Measurements from ENCODE around the gene RFX2. TPM values are rescaled to one million over a fixed set of nuclear protein-coding genes. Genes with fewer than 3 reads are reported as not detected.

RFX2 gene
- total RNA-seq, 2 experiments from 2014 or later: 5.4 to 5.5 TPM

DNA sequence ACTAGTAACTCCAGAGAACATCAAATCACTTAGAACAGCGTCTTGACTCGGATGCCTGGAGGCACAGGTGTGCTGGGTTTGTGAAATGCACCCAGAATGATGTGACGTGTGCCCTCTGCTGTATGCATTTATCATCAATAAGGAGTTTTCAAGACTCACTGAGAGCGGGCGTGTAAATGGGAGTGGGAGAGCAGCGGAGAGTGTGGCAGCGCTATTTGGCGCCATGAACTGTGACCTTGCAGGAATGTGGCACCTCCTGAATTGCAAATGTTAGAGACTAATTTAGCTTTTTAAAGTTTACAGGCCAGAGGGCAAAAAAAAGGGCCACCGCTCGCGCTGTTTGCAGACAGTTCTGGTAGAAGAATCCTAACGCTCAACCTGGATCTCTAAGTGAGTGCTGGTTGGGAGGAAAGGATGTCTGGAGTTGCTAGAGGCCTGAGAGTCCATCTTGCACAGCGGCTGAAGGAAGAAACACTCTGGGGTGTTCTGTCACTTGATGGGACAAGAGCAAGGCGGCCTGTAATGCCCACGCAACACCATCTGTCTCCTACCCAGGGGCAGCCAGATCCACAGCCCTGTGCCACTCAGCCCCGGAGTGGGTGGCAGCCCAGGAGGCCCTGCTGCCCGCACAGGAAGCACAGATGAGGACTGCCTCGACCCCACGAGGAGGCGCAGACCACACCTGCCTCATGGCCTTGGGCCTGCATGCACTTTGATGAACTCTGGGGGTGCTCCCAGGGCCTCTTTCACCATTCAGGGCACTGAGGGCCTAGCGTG is 152.0 kb downstream of the RFX2 start:
- ChIA-PET POLR2A (no interaction called here), CTCF (interaction anchor here (1.2 kb wide), 1 partner anchor 10 kb away, joined by 4 read pairs; no protein-coding TSS in a partner anchor)

GRCh38 chr19:5957170-5957569 is 153.1 kb downstream of the RFX2 start:
- ChIA-PET CTCF (interaction anchor here (1.2 to 1.5 kb wide), 2 partner anchors 9 to 11 kb away, joined by 4 read pairs; no protein-coding TSS in a partner anchor), POLR2A (no interaction called here)

- CTCF ChIA-PET: interaction anchor here (1.1 to 1.5 kb wide), 2 partner anchors 10 to 11 kb away, joined by 3 to 4 read pairs; no protein-coding TSS in a partner anchor
- POLR2A ChIA-PET: no interaction called here
Measured at GRCh38 chr19:5956728-5957127, 153.6 kb downstream of the RFX2 start.

DNA sequence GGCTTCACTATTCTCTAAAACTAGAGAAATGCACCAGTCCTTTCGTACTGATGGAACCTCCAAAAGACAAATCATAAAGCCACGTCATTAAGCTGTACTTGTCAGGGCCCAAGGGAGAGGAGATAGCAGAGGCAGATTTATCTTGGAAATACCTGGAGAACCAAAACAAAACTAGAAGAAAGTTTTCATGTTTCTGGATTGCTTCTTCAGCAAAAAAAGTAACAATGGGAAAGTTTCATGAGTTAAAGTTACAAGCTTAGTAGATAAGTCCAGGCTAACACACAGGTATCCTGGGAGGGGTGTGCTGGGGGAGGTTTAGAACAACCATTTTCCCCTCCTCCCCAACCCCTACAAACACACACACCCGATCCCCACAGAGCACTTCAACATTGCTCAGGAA is 154.0 kb downstream of the RFX2 start:
- ChIA-PET POLR2A (no interaction called here), CTCF (interaction anchor here (1.1 to 1.5 kb wide), 2 partner anchors 10 to 12 kb away, joined by 3 to 4 read pairs; no protein-coding TSS in a partner anchor)

- ChIA-PET CTCF (no interaction called here), POLR2A (no interaction called here)
Measured at GRCh38 chr19:5955636-5955935, 154.7 kb downstream of the RFX2 start.

DNA sequence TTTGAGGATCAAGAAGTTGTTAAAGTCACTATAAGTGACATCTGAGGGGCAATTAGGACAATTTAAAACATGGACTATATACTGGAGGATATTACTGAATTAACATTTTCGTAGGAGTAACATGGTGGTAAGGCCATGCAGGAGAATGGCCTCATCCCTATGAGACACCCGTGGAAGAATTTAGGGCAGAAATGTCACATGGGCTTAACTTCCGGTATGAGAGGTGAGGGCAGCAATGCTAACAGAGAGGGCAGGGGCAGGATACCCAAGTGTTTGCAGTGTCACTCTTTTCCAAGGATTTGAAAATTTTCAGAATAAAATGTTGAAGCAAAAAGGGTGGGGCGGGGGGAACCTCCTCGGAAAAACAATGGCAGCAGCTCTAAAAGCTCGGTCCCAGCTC is 156.0 kb downstream of the RFX2 start:
- ChIA-PET CTCF (interaction anchor here (2.0 kb wide), 1 partner anchor 18 kb away, joined by 4 read pairs; no protein-coding TSS in a partner anchor), POLR2A (no interaction called here)

DNA sequence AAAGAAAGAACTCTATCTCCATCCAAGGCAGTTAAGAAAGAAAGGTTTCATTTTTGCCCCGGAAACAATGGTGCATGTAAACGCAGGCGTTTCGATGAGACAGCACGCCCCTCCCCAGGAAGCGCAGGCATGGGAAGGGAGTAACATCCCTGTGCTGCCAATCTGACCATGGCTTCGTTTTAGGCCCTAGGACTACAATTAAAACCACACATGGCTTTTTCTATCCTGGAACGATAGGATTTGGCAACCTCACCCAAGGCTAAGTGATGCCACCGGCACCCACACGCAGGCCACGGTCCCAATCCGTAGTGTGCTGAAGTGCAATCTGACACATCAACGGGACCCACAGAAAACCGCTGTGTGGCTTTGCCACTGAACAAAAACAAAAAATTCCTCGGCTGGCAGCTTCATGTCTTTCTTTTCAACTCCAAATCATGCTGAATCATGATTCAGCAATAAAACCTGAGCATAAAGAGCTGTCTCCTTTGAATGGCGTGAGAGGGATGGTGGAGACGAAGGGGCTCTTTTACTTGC is 156.6 kb downstream of the RFX2 start:
- ChIA-PET POLR2A (interaction anchor here (0.9 kb wide), 1 partner anchor 24 kb away, joined by 3 read pairs; the partner anchor contains the start of gene RANBP3), CTCF (interaction anchor here (1.0 to 2.0 kb wide), 4 partner anchors 19 to 150 kb away, joined by 3 to 5 read pairs (median 4); partner anchors contain the start of gene NDUFA11)

DNA sequence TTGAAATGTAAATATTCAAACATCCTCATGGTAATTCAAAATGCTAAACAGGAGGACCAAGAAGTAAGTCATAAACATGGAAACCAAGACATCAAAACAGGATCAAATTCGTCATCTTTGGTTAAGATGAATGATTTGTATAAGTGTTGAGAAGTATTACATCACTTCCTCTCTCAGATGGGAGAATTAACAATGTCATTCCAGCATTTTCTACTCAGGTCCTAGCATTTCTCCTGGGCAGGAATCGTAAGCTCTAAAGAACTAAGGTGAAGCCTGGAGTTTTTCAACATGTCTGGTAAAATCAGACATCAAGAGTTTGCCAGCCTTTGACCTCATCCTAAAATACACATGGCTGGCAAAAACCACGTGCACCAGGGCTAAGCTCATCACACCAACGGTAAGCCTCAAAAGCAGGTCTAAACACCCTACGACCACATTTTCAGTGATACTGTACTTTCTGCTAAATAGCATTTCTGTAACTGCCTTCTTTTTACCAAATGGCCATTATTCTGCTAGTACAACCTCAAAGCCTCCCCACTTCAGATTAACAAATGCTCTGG is 157.2 kb downstream of the RFX2 start:
- ChIA-PET POLR2A (interaction anchor here (0.9 kb wide), 2 partner anchors 25 to 50 kb away, joined by 3 read pairs; partner anchors contain the start of gene RANBP3), CTCF (interaction anchor here (0.6 to 2.0 kb wide), 5 partner anchors 19 to 292 kb away, joined by 3 to 5 read pairs (median 3); partner anchors contain the start of gene NDUFA11)

DNA sequence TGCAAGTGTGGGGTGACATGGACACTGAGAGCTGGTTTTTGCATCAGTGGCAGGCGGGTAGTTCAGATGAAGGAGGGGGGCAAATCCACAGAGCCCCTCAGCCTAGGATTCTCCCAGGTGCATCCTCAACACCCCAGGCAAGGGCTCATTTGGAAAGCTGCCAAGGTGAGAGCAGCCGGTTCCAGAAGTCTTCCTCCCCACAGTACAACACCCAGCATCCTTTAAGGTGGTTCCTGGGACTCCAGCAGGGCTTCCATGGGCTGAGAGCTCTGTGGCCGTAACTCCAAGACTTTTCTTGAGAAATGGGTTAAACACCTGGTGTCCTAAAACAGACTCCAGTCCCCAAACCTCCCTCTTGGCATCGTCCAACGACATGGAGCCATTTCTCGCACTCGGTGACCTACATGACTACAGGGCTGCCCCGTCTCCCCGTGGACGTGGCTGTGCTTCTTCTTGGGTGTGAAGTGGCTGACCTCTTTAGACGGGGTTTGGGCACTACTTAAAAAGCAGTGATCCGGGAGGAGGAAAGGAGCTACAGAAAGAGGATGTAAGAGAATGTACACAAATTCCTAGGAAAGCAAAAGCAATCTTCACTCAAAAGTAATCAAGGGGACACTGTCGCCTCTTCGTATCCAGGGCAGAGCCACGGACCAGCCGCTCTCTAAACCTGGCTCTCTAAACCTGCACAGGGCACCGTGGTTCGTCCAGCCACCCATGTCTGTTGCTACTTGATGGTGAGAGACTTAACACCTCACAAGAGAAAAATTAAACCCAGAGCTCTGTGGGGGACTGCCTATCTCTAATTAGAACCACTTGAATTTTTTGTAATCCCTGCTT is 157.9 kb downstream of the RFX2 start:
- POLR2A ChIA-PET: interaction anchor here (0.7 to 0.9 kb wide), 2 partner anchors 26 to 49 kb away, joined by 3 to 12 read pairs; partner anchors contain the start of gene RANBP3
- CTCF ChIA-PET: interaction anchor here (0.6 to 2.0 kb wide), 5 partner anchors 20 to 293 kb away, joined by 3 to 5 read pairs (median 3); partner anchors contain the start of gene NDUFA11

DNA sequence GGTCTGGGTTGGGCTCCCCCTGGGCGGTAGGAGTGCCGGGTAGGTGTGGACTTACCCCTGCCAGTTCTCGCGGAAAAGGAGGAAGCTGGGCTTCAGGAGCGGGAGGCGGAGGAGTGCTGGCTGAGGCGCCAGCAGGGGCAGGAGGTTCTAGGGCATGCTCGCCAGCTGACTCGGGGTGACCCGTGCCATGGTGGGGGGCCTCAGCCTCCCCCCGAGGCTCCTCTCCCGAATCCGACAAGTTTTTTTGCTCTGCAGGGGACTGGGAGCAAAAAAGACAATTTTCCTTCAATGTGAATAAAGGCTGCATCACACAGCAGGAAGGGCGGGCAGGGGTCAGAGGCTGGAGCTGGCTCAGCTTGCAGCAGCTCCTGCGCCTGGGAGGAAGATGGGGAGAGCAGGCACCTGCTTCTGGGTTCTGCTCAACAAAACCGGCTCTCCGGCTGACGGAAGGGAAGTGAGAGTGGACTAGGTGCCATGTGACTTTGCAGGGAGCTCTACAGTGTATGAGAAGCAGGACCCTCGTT is 158.9 kb downstream of the RFX2 start:
- ChIA-PET POLR2A (interaction anchor here (0.7 kb wide), 1 partner anchor 27 kb away, joined by 12 read pairs; the partner anchor contains the start of gene RANBP3), CTCF (interaction anchor here (1.0 kb wide), 1 partner anchor 33 kb away, joined by 3 read pairs; no protein-coding TSS in a partner anchor)

- POLR2A ChIA-PET: interaction anchor here (1.0 kb wide), 1 partner anchor 12 kb away, joined by 3 read pairs; no protein-coding TSS in a partner anchor
Measured at GRCh38 chr19:5950741-5951140, 159.6 kb downstream of the RFX2 start.

GRCh38 chr19:5949792-5950305 is 160.5 kb downstream of the RFX2 start:
- CTCF ChIA-PET: interaction anchor here (1.0 to 1.1 kb wide), 2 partner anchors 37 to 40 kb away, joined by 3 read pairs; no protein-coding TSS in a partner anchor
- POLR2A ChIA-PET: interaction anchor here (0.6 to 1.7 kb wide), 3 partner anchors 13 to 231 kb away, joined by 3 to 13 read pairs (median 5); partner anchors contain the start of gene NDUFA11

More at GRCh38 chr19:5950741-5951140, 159.6 kb downstream of the RFX2 start:
- CTCF ChIA-PET: interaction anchor here (1.0 kb wide), 1 partner anchor 37 kb away, joined by 3 read pairs; no protein-coding TSS in a partner anchor

GRCh38 chr19:5948752-5949564 is 161.3 kb downstream of the RFX2 start:
- CTCF ChIA-PET: interaction anchor here (0.9 to 1.5 kb wide), 7 partner anchors 9 to 74 kb away, joined by 3 to 4 read pairs (median 3); no protein-coding TSS in a partner anchor
- POLR2A ChIA-PET: interaction anchor here (1.7 kb wide), 1 partner anchor 230 kb away, joined by 5 read pairs; no protein-coding TSS in a partner anchor

DNA sequence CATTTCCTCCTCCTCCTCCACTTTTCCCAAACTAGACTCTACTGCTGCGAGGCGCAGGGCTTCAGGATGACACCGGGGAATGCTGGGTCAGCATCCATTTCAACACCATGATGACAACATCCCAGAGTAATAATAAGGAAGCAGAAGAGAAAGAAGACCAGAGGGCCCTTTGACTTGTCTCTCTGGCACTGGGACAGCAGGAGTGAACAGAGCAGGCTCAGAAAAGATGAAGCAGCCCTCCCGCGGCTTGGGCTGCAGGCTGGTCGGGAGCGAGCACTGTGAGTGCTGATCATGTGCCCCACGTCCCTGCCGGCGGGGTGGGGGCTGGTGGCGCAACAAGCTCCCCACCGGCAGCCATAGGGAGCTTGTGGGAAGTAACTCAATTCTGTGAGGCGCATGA is 162.9 kb downstream of the RFX2 start:
- ChIA-PET POLR2A (interaction anchor here (0.6 to 1.1 kb wide), 2 partner anchors 43 to 303 kb away, joined by 3 to 4 read pairs; no protein-coding TSS in a partner anchor), CTCF (interaction anchor here (1.1 kb wide), 1 partner anchor 119 kb away, joined by 3 read pairs; no protein-coding TSS in a partner anchor)

DNA sequence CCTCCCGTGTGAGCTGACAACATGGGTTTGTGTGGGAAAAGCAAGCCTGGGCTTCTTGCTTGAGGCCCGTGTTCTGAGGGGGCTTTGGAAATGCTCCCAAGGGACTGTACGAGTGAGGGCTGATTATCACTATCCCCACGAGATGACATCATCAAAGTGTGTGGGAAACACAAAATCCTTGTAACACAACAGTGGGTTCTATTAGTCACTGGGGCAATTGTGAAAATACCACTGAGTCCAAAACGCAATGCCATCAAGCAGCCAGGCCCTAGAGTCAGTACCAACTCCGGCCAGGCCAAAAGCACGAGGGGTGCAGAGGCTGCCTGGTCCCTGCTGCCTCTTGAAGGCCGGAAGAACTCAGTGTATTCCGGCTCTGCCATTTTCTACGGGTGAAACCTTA is 166.7 kb downstream of the RFX2 start:
- ChIA-PET CTCF (interaction anchor here (0.6 kb wide), 1 partner anchor 42 kb away, joined by 4 read pairs; no protein-coding TSS in a partner anchor), POLR2A (no interaction called here)

Measured in activated CD8-positive, alpha-beta memory T cell treated with anti-CD3 and anti-CD28 coated beads for 36 hours (primary cell).